Activated CD4-positive, alpha-beta T cell treated with anti-CD3 and anti-CD28 coated beads for 1 hour (primary cell): ENCODE measurements around the gene GPATCH11.

Experiments
- DNase-seq: peaks from one replicate; pipeline ENCODE4 v3.0.0-alpha.2; 2020

The GPATCH11 gene

DNA sequence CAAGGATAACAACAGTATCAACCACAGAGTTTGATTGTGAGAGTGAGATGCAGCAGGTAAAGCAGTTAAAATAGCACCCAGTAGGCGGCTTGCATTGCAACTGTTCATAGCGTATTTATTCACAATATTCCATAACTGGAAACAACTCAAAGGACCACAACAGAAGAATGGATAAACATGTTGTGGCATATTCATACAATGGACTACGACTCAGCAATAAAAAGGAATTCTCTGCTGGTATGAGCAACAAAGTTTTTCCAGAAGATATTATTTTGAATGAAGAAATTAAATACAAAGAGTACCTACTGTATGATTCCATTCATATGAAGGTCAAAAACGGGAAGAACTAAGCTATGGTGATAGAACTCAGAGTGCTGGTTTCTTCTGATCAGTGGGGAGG, 25.2 kb downstream of the GPATCH11 start:
- no peak for DNase-seq

DNA sequence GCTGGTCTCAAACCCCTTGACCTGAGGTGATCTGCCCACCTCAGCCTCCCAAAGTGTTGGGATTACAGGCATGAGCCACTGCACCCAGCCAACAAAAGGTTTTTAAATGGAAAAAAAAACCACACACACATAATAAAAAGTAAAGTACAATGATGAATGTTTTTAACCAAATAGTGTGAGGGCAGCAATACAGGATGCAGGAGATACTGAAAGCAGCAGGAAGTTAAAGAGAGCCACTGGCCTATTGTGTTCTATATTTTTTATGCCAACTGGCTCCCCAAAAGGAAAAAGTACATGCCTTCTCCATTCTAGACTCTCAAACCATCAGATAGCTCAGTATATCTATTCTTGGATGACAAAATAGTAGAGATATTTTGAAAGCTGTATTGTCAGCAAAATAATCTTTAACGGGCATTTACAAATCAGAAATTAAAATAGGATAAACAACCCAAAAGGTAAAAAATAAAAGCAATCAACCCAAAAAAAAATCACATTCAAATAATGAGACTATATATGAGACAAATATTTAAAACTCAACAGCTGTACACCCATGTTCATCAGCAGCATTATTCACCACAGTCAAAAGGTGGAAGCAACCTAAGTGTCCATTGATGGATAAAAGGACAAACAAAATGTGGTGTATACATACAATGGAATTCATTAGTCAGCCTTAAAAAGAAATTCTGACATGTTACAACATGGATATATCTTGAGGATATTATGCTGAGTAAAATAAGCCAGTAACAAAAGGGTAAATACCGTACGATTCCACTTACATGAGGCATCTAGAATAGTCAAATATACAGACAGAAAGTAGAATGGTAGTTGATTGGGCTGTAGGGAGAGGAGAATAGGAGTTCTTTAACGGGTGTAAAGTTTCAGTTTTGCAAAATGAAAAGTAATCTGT, 26.2 kb downstream of the GPATCH11 start:
- no peak for DNase-seq

DNA sequence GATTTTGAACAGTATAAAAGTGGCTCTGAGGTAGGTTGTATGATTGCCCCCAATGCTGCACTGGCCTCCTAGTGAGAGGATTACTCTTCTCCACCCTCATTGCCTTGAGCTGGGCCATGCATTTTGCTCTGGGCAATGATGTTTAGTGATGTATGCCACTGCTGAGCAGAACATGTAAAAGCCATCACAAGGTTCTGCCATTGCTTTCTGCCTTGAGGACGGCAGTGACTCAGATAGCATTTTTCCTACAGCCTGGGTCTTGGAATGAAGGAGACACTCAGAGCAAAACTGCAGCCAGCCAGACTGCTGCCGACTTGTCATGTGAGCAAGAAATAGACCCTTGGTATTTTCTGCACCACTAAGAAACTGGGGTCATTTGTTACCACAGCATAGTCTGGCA, 27.6 kb downstream of the GPATCH11 start:
- DNase-seq: no peak

DNA sequence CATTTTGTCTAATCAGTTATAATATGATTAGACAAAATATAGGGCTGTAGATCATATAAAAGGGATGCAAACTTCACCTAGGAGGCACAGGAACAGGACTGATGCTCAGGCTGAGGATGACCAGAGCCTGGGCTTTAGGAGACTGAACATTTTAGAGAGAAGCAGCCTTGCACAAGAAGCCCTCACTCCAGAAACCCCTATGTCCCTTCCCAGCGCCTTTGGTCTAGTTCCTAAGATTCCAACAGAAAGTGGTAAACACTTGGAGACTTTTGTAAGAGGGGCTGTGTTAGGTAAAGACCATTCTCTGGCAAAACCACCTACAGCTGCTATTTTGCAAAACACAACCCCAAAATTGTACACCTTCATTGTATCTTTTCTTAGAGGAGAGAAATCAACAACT, 33.2 kb downstream of the GPATCH11 start:
- DNase-seq: no peak

DNA sequence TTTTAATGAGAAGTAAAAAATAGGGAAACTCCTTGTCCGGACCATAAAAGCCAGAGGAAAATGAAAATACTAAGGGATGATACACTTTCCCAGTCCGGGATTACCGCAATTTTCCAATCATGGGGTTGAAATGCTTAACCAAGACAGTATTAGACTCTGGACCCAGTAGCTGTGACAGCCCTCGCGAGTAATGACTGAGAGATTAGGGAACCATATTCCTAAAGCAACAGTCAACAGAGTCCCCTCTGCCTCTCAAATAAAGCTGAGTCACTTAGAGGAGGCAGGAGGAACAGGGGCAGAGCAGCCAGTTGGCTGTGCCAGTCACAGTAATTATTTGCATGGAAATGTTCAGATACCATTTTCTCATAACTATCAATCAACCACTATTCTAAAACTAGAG, 34.8 kb downstream of the GPATCH11 start:
- no peak for DNase-seq

DNA sequence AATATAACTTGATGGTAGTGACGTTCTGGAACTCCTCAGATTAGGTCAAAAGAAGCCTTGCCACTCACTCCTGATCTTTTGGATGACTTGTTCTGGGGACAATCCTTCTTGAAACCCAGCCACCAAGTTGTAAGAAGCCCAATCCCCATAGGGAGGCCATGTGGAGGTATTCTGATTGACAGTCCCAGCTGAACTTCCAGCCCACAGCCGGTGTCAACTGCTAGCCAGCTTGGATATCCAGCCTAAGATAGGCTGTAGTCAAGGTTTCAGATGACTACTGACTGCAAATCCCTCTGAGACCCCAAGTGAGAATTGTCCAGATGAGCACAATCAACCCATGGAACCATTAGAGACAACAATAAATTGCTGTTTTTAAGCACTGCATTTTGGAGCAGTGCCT, 41.1 kb downstream of the GPATCH11 start:
- DNase-seq: no peak

DNA sequence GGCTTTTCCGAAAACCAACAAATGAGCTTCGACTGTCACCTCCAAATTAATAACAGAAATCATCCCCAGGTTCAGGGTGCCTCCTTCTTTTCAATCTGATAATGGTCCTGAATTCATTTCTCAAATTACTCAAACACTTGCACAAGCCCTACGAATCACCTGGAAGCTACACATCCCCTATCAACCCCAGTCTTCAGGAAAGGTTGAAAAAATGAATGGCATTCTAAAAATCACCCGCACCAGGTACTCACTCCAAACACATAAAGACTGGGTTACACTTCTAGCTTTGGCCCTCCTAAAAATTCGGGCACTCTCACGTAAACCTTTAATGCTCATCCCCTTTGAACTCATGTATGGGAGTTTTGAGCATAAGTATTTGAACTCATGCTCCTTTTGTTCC, 48.6 kb downstream of the GPATCH11 start:
- no peak for DNase-seq

DNA sequence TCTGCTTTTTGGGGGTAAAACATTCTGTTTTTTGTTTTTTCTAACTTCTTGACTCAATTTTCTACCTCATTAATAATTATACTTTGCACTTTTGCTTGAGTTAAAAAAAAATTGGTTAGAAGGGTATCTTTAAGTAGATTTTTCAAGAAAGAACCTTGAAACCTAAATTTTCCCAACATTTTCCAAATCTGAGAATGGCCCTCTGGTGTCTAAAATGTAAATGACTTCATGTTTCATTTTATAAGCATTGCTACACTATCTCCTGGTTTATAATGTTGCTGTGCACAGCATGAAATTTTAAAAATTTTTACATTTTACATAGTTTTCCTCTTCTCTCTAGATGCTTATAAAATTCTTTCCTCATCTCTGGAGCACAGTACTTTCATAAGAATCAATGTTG, 58.2 kb downstream of the GPATCH11 start:
- DNase-seq: no peak

DNA sequence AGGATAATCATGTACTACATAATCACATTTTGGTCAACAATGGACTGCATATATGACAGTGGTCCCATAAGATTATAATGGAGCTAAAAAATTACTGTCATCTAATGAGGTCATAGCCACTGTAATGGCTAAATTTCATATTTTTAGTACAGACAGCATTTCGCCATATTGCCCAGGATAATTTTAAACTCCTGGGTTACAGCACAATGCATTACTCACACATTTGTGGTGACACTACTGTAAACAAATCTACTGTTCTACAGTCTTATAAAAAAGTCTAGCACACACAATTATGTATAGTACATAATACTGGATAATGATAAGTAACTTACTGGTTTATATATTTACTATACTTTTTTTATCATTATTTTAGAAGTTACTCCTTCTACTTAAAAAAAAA, 59.7 kb downstream of the GPATCH11 start:
- DNase-seq: no peak

DNA sequence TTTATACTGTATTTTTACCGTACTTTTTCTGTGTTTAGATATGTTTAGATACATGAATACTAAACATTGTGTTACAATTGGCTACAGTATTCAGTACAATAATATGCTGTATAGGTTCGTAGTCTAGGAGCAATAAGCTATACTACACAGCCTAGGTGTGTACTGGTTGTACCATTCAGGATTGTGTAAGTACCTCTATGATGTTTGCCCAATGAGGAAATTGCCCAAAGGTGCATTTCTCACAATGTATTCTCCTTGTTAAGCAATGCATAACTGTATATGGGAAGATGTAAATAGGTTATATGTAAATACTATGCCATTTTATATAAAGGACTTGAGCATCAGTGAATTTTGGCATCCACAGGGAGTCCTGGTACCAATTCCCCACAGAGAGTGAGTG, 61.7 kb downstream of the GPATCH11 start:
- DNase-seq: no peak

DNA sequence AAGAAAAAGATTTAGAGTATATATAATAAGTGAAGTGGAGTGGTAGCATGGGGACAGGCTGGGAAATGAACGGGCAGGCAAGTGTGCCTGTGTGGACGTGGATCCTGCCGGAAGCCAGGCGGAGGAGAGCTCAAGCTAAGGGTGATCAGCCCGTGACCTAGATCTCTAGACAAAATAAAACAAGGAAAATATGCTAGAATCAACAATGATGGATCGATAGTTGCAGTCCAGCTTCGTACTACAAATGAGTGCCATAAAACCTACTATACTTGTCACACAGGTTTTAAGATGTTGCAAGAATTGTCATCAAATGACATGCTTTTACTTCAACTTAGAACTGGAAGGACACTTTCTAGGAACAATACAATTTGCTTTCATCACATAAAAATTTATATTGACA, 64.0 kb downstream of the GPATCH11 start:
- DNase-seq: no peak
